Lung (tissue), 12 donors: ENCODE measurements around the gene TIGAR. TPM values are rescaled to one million over a fixed set of nuclear protein-coding genes. Genes with fewer than 3 reads are reported as not detected.

Experiments used
- ATAC-seq: fragments of 200-7000 bp; cut with Tn5 transposase; one replicate; pipeline ENCODE4 v1.9.1; 2020; ENCODE audit warnings: moderate number of reproducible peaks; ENCODE audit not compliant: insufficient read depth, low FRiP score
- DNase-seq, 3 donors: peaks; one replicate each; pipeline ENCODE4 v3.0.0-alpha.2; 2013 to 2017
- H3K27ac ChIP-seq, 2 donors: one replicate each; pipeline ENCODE4 v1.5.1; 2013; ENCODE audit warnings: mild to moderate bottlenecking in 2 of 2, moderate library complexity in 2 of 2, control low read depth in 1 of 2, inconsistent platforms in 1 of 2, low read depth in 1 of 2, low read length in 1 of 2
- H3K27me3 ChIP-seq, 3 donors: one replicate each; pipeline ENCODE4 v1.5.1; 2013; ENCODE audit warnings: low read length in 2 of 3; ENCODE audit not compliant: control insufficient read depth in 3 of 3, insufficient read depth in 3 of 3
- H3K36me3 ChIP-seq, 4 donors: one replicate each; pipeline ENCODE4 v1.5.1; 2013; ENCODE audit warnings: low read length in 4 of 4, mild to moderate bottlenecking in 1 of 4, moderate library complexity in 1 of 4; ENCODE audit not compliant: control insufficient read depth in 4 of 4, insufficient read depth in 4 of 4
- H3K4me1 ChIP-seq, 5 donors: one replicate each; pipeline ENCODE4 v1.5.1; 2013; ENCODE audit warnings: low read length in 5 of 5, mild to moderate bottlenecking in 2 of 5, moderate library complexity in 1 of 5; ENCODE audit not compliant: control insufficient read depth in 5 of 5, insufficient read depth in 5 of 5
- H3K4me3 ChIP-seq: one replicate; pipeline ENCODE4 v1.5.1; 2013; ENCODE audit warnings: mild to moderate bottlenecking, control low read depth, moderate library complexity
- H3K9ac ChIP-seq, 2 donors: one replicate each; pipeline ENCODE4 v1.5.1; 2013; ENCODE audit warnings: low read length in 2 of 2, control low read depth in 1 of 2; ENCODE audit not compliant: insufficient read depth in 1 of 2
- H3K9me3 ChIP-seq, 4 donors: one replicate each; pipeline ENCODE4 v1.5.1; 2013; ENCODE audit warnings: low read length in 3 of 4, mild to moderate bottlenecking in 1 of 4, moderate library complexity in 1 of 4; ENCODE audit not compliant: control insufficient read depth in 4 of 4, insufficient read depth in 3 of 4
- WGBS, 2 donors: extraction: QIAGEN DNeasy Blood & Tissue Kit; methylation state at CpG; one replicate each; pipeline ENCODE4 v1.1.7; 2013; 5-methylcytosine and 5-hydroxymethylcytosine counted together
- polyA plus RNA-seq, 2 donors: library from polyadenylated mRNA; stranded (reverse); fragments of 200-250 nt; gene quantifications; one replicate each; pipeline ENCODE4 v1.2.1, GENCODE V29; 2013
- total RNA-seq, 2 donors: library from RNA; depleted of rRNA in 1 of 2; stranded (reverse); fragments of >200 nt in 1 of 2; gene quantifications; one replicate each; pipeline ENCODE4 v1.2.1, GENCODE V29; 2014 to 2021
- TF ChIP-seq, protein P1 (sequence below): IDR thresholded peaks from 2 replicates; pipeline ENCODE4 v1.5.1; 2012; ENCODE audit warnings: mild to moderate bottlenecking; ENCODE audit errors: control extremely low read depth, extremely low read depth
- donor health status: control.
- donor health status: control.
- donor health status: Bipolar disorder and iron deficiency.
- donor health status: healthy.
- donor health status: DM: yes; HTN: yes; CAD: no.

Gene TIGAR
- total and polyA plus RNA-seq, 4 donors, result 1.6 to 9.1 (median 6.5) TPM

GRCh38 chr12:4322726-4323125 lies 1.7 kb downstream of the TIGAR start:
- ATAC-seq (no peak), DNase-seq (no peak)
- Histone ChIP-seq H3K4me1 (peaks cover 0 to 3% (median 2%) of the 10 kb centered on the region in 5 donors), H3K27ac (no peak overlapping the region), H3K4me3 (no peak overlapping the region), H3K27me3 (no peaks in the 10 kb centered on the region), H3K9me3 (no peaks in the 10 kb centered on the region), H3K36me3 (no peaks in the 10 kb centered on the region), H3K9ac (no peak overlapping the region)
- TF ChIP-seq, protein P1, sequence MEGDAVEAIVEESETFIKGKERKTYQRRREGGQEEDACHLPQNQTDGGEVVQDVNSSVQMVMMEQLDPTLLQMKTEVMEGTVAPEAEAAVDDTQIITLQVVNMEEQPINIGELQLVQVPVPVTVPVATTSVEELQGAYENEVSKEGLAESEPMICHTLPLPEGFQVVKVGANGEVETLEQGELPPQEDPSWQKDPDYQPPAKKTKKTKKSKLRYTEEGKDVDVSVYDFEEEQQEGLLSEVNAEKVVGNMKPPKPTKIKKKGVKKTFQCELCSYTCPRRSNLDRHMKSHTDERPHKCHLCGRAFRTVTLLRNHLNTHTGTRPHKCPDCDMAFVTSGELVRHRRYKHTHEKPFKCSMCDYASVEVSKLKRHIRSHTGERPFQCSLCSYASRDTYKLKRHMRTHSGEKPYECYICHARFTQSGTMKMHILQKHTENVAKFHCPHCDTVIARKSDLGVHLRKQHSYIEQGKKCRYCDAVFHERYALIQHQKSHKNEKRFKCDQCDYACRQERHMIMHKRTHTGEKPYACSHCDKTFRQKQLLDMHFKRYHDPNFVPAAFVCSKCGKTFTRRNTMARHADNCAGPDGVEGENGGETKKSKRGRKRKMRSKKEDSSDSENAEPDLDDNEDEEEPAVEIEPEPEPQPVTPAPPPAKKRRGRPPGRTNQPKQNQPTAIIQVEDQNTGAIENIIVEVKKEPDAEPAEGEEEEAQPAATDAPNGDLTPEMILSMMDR, result no peak
- 75 to 83% methylated on average over 5 of the region's 5 CpGs for WGBS, 2 donors

DNA sequence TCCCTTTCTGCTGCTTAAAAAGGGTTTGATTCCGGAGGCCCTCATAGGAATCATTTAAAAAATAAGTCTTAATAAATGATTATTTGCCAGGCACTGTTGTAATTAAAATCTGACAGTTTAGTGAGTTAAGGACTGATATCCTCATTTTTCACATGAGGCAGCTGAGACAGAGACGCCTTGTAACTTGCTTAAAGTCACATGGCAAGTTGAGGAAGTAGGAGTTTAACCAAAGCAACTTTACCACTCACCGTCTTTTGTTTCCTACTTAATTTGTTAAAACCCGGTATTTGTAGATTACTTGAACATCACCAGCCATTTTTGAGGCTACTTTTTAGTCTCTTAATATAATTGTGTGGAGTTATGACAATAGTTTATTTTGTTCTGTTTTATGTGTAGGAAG lies 2.4 kb downstream of the TIGAR start:
- whole genome bisulfite sequencing, 2 donors, result 47 to 77% methylated on average over 4 of the region's 4 CpGs

GRCh38 chr12:4324366-4324765 lies 3.4 kb downstream of the TIGAR start:
- Histone ChIP-seq H3K36me3 (peaks cover 0 to under 1% (median 0%) of the 10 kb centered on the region in 4 donors), H3K27me3 (no peaks in the 10 kb centered on the region), H3K9ac (no peak overlapping the region), H3K4me3 (no peak overlapping the region), H3K9me3 (no peaks in the 10 kb centered on the region), H3K4me1 (peaks cover 0 to 3% (median 2%) of the 10 kb centered on the region in 5 donors), H3K27ac (no peak overlapping the region)
- ATAC-seq (no peak), DNase-seq (no peak)
- 98 to 99% methylated on average over 28 of the region's 28 CpGs for WGBS, 2 donors
- TF ChIP-seq, protein P1, result no peak

More for the DNA sequence above, 2.4 kb downstream of the TIGAR start:
- no peak for ATAC-seq
- TF ChIP-seq, protein P1, result no peak
- H3K9ac ChIP-seq, result no peak overlapping the region
- H3K27me3 ChIP-seq, result no peaks in the 10 kb centered on the region
- H3K27ac ChIP-seq, result no peak overlapping the region
- H3K4me1 ChIP-seq, result peaks cover 0 to 3% (median 2%) of the 10 kb centered on the region in 5 donors
- no peak overlapping the region for H3K4me3 ChIP-seq
- no peaks in the 10 kb centered on the region for H3K36me3 ChIP-seq
- no peak for DNase-seq
- H3K9me3 ChIP-seq, result no peaks in the 10 kb centered on the region

- H3K9me3 ChIP-seq, result no peaks in the 10 kb centered on the region
- DNase-seq, result no peak
- H3K4me1 ChIP-seq, result peaks cover 0 to 3% (median 0%) of the 10 kb centered on the region in 5 donors
- no peak overlapping the region for H3K9ac ChIP-seq
- H3K36me3 ChIP-seq, result peaks cover 0 to 3% (median under 1%) of the 10 kb centered on the region in 4 donors
- WGBS, 2 donors, result 85 to 89% methylated on average over 3 of the region's 3 CpGs
- no peak overlapping the region for H3K27ac ChIP-seq
- TF ChIP-seq, protein P1, result no peak
- ATAC-seq, result no peak
- no peaks in the 10 kb centered on the region for H3K27me3 ChIP-seq
- no peak overlapping the region for H3K4me3 ChIP-seq
Observed at GRCh38 chr12:4325966-4326365, 5.0 kb downstream of the TIGAR start.
